IMR-90 (cell line): ENCODE results near the gene TNFRSF13B. TPM values are rescaled to one million over a fixed set of nuclear protein-coding genes. Genes with fewer than 3 reads are reported as not detected.

Experiments used
- ATAC-seq: fragments of 200-7000 bp; cut with Tn5 transposase; 2 replicates; pipeline ENCODE4 v1.9.1; 2020; ENCODE audit warnings: low read depth, mild to moderate bottlenecking, moderate library complexity
- BruUV-seq: library from RNA; stranded (reverse); fragments of 400-500 nt; replicated peaks from 2 replicates; lab custom pipeline; 2021; lab: Mats Ljungman, UMichigan
- CTCF ChIA-PET: fragments of 300-600 bp; formaldehyde crosslinking; extraction: SDS; loops from one replicate; lab custom pipeline; 2021; ENCODE audit warnings: antibody characterized with exemption; lab: Yijun Ruan, JAX
- POLR2A ChIA-PET: fragments of 300-600 bp; sonication (Branson Sonifier 250); formaldehyde crosslinking; loops from one replicate; lab custom pipeline; 2022; ENCODE audit warnings: antibody characterized with exemption; ENCODE audit not compliant: unreplicated experiment; lab: Charles Lee
- DNase-seq: peaks from one replicate; pipeline ENCODE4 v3.0.0; 2013
- H2AFZ ChIP-seq: replicated peaks from 2 replicates; pipeline ENCODE3; 2013; ENCODE audit warnings: low read length, mild to moderate bottlenecking; ENCODE audit not compliant: poor library complexity
- H2AK5ac ChIP-seq: 2 replicates; pipeline ENCODE4 v1.6.1; 2013; ENCODE audit warnings: low read depth, low read length, inconsistent platforms
- H2AK9ac ChIP-seq: replicated peaks from 2 replicates; pipeline ENCODE3; 2013; ENCODE audit warnings: mild to moderate bottlenecking, low read depth, low read length, moderate library complexity; ENCODE audit not compliant: poor library complexity
- H2BK120ac ChIP-seq: 2 replicates; pipeline ENCODE4 v1.6.1; 2013; ENCODE audit warnings: low read depth, low read length, inconsistent platforms
- H2BK15ac ChIP-seq: 3 replicates; pipeline ENCODE4 v1.6.1; 2013; ENCODE audit warnings: low read depth, low read length, inconsistent platforms
- H2BK20ac ChIP-seq: 2 replicates; pipeline ENCODE4 v1.6.1; 2013; ENCODE audit warnings: low read depth, mild to moderate bottlenecking, inconsistent platforms, low read length, moderate library complexity
- H2BK5ac ChIP-seq: 2 replicates; pipeline ENCODE4 v1.6.1; 2013; ENCODE audit warnings: mild to moderate bottlenecking, low read depth, low read length, inconsistent platforms; ENCODE audit not compliant: poor library complexity, severe bottlenecking
- H3K14ac ChIP-seq: replicated peaks from 2 replicates; pipeline ENCODE4 v1.6.1; 2013; ENCODE audit warnings: low read depth, low read length, inconsistent platforms
- H3K18ac ChIP-seq: 2 replicates; pipeline ENCODE4 v1.6.1; 2013; ENCODE audit warnings: low read depth, low read length, control low read depth
- H3K23ac ChIP-seq: 2 replicates; pipeline ENCODE4 v1.6.1; 2013; ENCODE audit warnings: low read depth, low read length, inconsistent platforms
- H3K27ac ChIP-seq: 2 replicates; pipeline ENCODE4 v1.5.1; 2013; ENCODE audit warnings: mild to moderate bottlenecking, control low read depth, low read length; ENCODE audit not compliant: insufficient read depth
- H3K27me3 ChIP-seq: 2 replicates; pipeline ENCODE4 v1.6.1; 2013; ENCODE audit warnings: low read length; ENCODE audit not compliant: control insufficient read depth, insufficient read depth
- H3K36me3 ChIP-seq: 2 replicates; pipeline ENCODE4 v1.6.1; 2013; ENCODE audit warnings: low read length, mixed read lengths; ENCODE audit not compliant: control insufficient read depth, insufficient read depth
- H3K4ac ChIP-seq: 2 replicates; pipeline ENCODE4 v1.6.1; 2013; ENCODE audit warnings: low read depth, low read length, inconsistent platforms
- H3K4me1 ChIP-seq: 2 replicates; pipeline ENCODE4 v1.6.1; 2013; ENCODE audit warnings: low read length, mixed read lengths; ENCODE audit not compliant: control insufficient read depth, insufficient read depth
- H3K4me2 ChIP-seq: 2 replicates; pipeline ENCODE4 v1.6.1; 2013; ENCODE audit warnings: low read depth, mild to moderate bottlenecking, control low read depth, low read length, moderate library complexity
- H3K4me3 ChIP-seq: 2 replicates; pipeline ENCODE4 v1.5.1; 2013; ENCODE audit warnings: low read depth, mild to moderate bottlenecking, control low read depth, low read length, moderate library complexity; ENCODE audit not compliant: insufficient read depth
- H3K56ac ChIP-seq: 2 replicates; pipeline ENCODE4 v1.6.1; 2013; ENCODE audit warnings: low read length, inconsistent platforms; ENCODE audit not compliant: insufficient read depth; ENCODE audit errors: extremely low read depth
- H3K79me1 ChIP-seq, 2 experiments: 2 replicates each; pipeline ENCODE4 v1.6.1; 2013; ENCODE audit warnings: low read length in 2 of 2, inconsistent platforms in 1 of 2, low read depth in 1 of 2
- H3K9ac ChIP-seq: 2 replicates; pipeline ENCODE4 v1.6.1; 2013; ENCODE audit warnings: low read depth, low read length, control low read depth
- H3K9me1 ChIP-seq: 2 replicates; pipeline ENCODE4 v1.6.1; 2013; ENCODE audit warnings: low read length, inconsistent platforms; ENCODE audit not compliant: insufficient read depth
- H3K9me3 ChIP-seq: 2 replicates; pipeline ENCODE4 v1.6.1; 2013; ENCODE audit warnings: low read length; ENCODE audit not compliant: control insufficient read depth, insufficient read depth
- H4K20me1 ChIP-seq: 2 replicates; pipeline ENCODE4 v1.6.1; 2013; ENCODE audit warnings: low read length, inconsistent platforms; ENCODE audit not compliant: insufficient read depth
- H4K5ac ChIP-seq: 2 replicates; pipeline ENCODE4 v1.6.1; 2013; ENCODE audit warnings: mild to moderate bottlenecking, low read depth, low read length, control low read depth
- H4K8ac ChIP-seq, 2 experiments: 2 replicates each; pipeline ENCODE4 v1.6.1; 2013; ENCODE audit warnings: low read depth in 2 of 2, low read length in 2 of 2, control low read depth in 1 of 2, inconsistent platforms in 1 of 2
- H4K91ac ChIP-seq: 2 replicates; pipeline ENCODE4 v1.6.1; 2013; ENCODE audit warnings: low read depth, low read length, inconsistent platforms; ENCODE audit not compliant: insufficient read depth
- MXI1 ChIP-seq: IDR thresholded peaks from 2 replicates; pipeline ENCODE4 v1.6.1; 2012; ENCODE audit warnings: low read depth, mild to moderate bottlenecking, low read length, moderate library complexity, borderline replicate concordance
- WGBS, 2 experiments: methylation state at CpG; one replicate each; pipeline versions ENCODE4 v1.1.5 to v1.1.7; 2013; ENCODE audit warnings: missing lambda C conversion rate in 2 of 2; ENCODE audit not compliant: insufficient read length in 1 of 2; ENCODE audit errors: extremely low coverage in 2 of 2; 5-methylcytosine and 5-hydroxymethylcytosine counted together
- dilution Hi-C: fragments of 300-500 bp; cut with HindIII; formaldehyde crosslinking; loops from one replicate; pipeline ENCODE4 v1.14.3; 2018; ENCODE audit warnings: low sequenced_read_pairs; ENCODE audit not compliant: unreplicated experiment
- in situ Hi-C: fragments of 300-500 bp; cut with MboI; formaldehyde crosslinking; loops from 3 replicates; pipeline ENCODE4 v1.14.3; 2019; ENCODE audit warnings: low sequenced_read_pairs, inconsistent platforms, mixed read lengths
- intact Hi-C: fragments of 100-400 bp; cut with micrococcal nuclease; formaldehyde crosslinking; loops from 2 replicates; pipeline ENCODE4 v1.10.0; 2022
- polyA plus RNA-seq, 3 experiments: library from polyadenylated mRNA; depleted of rRNA; stranded (reverse); fragments of >200 nt; gene quantifications; 2 replicates each; pipeline ENCODE4 v1.2.3, GENCODE V29; 2012; ENCODE audit warnings: low replicate concordance in 1 of 3
- total RNA-seq: library from RNA; depleted of rRNA; stranded (reverse); fragments of >200 nt; gene quantifications from 2 replicates; pipeline ENCODE4 v1.2.3, GENCODE V29; 2012
- TF ChIP-seq, protein P1 (sequence below): conservative IDR thresholded peaks from 2 replicates; pipeline ENCODE4 v1.5.1; 2012; ENCODE audit warnings: mild to moderate bottlenecking, low read depth, low read length, improper control_type of control experiment

Gene TNFRSF13B
- total and polyA plus RNA-seq, 2 of the 4 experiments (the other 2 are of a cell fraction), result not detected

DNA sequence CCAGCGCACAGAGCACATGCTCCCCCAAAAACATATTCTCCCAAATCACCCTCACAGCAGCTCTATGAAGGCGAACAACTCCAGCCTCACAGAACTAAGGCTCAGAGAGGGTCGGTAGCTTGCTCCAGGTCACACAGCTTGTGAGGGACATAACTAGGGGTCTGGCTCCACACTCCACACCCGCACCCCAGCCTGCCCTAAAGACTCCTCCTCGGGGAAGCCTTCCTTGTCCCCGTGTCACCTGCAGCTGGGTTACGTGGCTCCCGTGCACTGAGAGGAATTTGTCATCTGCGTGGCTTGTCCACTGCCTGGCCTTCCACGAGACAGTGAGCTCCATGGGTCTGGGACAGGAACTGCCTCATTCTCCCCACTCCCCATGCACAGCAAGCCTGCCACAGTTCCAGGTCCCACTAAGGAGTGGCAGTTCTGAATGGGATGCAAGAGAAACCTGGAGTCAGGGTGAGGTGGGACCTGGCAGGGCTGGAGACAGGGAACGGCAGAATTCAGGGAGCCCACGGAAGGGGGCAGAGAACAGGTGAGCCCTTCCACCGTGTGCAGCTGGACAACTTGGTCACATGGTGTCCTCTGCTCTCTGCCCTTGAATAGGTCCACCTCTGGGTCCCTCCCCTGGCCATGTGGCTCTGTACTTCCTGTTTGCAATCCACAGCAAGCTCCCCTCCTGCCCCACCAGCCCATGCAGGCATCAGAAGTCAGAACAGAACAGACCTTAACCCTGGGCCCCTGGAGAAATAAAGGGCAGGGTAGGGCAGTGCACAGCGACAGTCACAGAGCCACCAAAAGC lies 27.4 kb downstream of the TNFRSF13B start (continued):
- TF ChIP-seq, protein P1, sequence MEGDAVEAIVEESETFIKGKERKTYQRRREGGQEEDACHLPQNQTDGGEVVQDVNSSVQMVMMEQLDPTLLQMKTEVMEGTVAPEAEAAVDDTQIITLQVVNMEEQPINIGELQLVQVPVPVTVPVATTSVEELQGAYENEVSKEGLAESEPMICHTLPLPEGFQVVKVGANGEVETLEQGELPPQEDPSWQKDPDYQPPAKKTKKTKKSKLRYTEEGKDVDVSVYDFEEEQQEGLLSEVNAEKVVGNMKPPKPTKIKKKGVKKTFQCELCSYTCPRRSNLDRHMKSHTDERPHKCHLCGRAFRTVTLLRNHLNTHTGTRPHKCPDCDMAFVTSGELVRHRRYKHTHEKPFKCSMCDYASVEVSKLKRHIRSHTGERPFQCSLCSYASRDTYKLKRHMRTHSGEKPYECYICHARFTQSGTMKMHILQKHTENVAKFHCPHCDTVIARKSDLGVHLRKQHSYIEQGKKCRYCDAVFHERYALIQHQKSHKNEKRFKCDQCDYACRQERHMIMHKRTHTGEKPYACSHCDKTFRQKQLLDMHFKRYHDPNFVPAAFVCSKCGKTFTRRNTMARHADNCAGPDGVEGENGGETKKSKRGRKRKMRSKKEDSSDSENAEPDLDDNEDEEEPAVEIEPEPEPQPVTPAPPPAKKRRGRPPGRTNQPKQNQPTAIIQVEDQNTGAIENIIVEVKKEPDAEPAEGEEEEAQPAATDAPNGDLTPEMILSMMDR, result no peak

DNA sequence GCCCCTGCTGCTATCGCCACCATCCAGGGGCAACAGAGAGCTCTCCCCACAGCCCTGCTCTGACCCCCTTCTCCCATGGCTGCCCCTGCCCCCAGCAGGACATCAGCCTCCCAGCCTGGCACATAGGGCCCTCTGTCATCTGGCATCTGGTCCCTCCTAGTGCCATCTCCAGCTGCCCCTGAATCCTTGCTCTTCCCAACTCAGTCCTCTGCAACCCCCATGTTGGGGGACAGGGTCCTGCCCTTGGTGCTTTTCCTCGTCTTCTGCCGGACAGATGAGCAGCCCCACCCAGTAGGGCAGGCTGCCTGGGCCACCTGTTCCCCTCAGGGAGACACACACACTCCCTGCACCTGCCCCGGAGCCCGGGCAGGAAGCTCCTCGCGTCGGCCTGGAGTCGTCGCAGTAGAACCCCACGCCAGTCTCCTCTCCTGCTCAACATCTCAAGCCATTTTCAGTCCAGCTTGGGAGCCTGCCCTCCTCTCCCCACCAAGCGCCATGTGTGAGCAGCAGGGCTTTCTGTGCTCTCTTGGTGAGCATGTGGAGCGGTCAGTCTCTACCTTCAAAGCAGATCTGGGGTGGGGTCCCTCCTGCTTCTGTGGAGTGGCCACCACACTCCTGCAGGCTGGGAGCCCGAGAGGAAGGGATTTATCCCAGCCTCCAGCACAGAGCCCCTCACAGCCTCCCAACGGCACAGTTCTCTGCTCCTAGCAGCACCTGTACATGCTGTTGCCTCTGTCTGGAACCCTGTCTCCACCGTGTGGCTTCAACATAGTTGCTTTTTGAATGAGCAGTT lies 28.2 kb downstream of the TNFRSF13B start:
- H2AK5ac ChIP-seq, result no peak overlapping the region
- POLR2A ChIA-PET, result no interaction called here
- H3K9ac ChIP-seq, result no peak overlapping the region
- no peaks in the 10 kb centered on the region for H3K9me1 ChIP-seq
- H4K8ac ChIP-seq, result no peak overlapping the region
- H2BK20ac ChIP-seq, result no peak overlapping the region
- no peak overlapping the region for H3K4me3 ChIP-seq
- dilution Hi-C loops (no loop called here), in situ Hi-C loops (no loop called here), intact Hi-C loops (no loop called here)
- no peaks in the 10 kb centered on the region for H3K36me3 ChIP-seq
- H2BK120ac ChIP-seq, result no peak overlapping the region
- peaks cover 5% of the 10 kb centered on the region; the same call in 1 of the 2 replicates for H3K9me3 ChIP-seq
- no peaks in the 10 kb centered on the region for H3K79me1 ChIP-seq
- no peak overlapping the region for H4K5ac ChIP-seq
- no peak for ATAC-seq
- H4K20me1 ChIP-seq, result no peaks in the 10 kb centered on the region
- no peak for TF ChIP-seq MXI1
- no peak overlapping the region for H3K4ac ChIP-seq
- no peak overlapping the region for H3K14ac ChIP-seq
- no peak overlapping the region for H2AFZ ChIP-seq
- 65% methylated on average over 10 of the region's 16 CpGs; no CpG with 5 or more reads in 1 of the 2 experiments for WGBS, 2 experiments
- H3K56ac ChIP-seq, result no peak overlapping the region
- H3K23ac ChIP-seq, result no peak overlapping the region
- no TSS peak for BruUV-seq
- no peak for DNase-seq
- no peaks in the 10 kb centered on the region for H3K4me1 ChIP-seq
- no peak overlapping the region for H3K18ac ChIP-seq
- H2BK15ac ChIP-seq, result no peak overlapping the region
- H3K4me2 ChIP-seq, result no peak overlapping the region
- no peak overlapping the region for H2BK5ac ChIP-seq
- H4K91ac ChIP-seq, result no peak overlapping the region
- no peak overlapping the region for H3K27ac ChIP-seq
- H3K27me3 ChIP-seq, result peaks cover 37% of the 10 kb centered on the region
- H2AK9ac ChIP-seq, result no peak overlapping the region
- CTCF ChIA-PET, result no interaction called here
